ENCODE results near the gene ALG11. TPM values are rescaled to one million over a fixed set of nuclear protein-coding genes. Genes with fewer than 3 reads are reported as not detected.

The ALG11 gene
- total and polyA plus RNA-seq, 12 donors: 6.8 to 35.4 (median 29.0) TPM

DNA sequence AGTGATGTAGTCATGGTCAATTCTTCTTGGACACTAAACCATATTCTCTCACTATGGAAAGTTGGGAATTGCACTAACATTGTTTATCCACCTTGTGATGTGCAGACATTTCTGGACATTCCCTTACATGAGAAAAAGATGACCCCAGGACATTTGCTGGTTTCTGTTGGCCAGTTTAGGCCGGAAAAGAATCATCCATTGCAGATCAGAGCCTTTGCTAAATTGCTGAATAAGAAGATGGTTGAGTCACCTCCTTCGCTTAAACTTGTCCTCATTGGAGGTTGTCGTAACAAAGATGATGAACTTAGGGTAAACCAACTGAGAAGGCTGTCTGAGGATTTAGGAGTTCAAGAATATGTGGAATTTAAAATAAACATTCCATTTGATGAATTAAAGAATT is 12.3 kb downstream of the ALG11 start, which contains the start of gene UTP14C:
Gene UTP14C, plus strand, starts transcription at position 211 of the 400 bp plus-strand sequence. CDS start 4,114 bp downstream, outside the sequence.
- 94 to 99% (median 97%) methylated on average over 3 of the region's 3 CpGs for WGBS, 4 donors
- Histone ChIP-seq H3K36me3 (replicated peaks in 1 of 2) (peaks cover 0 to 4% of the 10 kb centered on the region in 2 donors), H3K27me3 (no peaks in the 10 kb centered on the region), H3K4me3 (no peak within 1 kb of the TSS), H3K4me1 (replicated peaks in 1 of 2) (no peaks in the 10 kb centered on the region), H3K9me3 (replicated peaks in 1 of 3) (no peaks in the 10 kb centered on the region), H3K27ac (no peak within 1 kb of the TSS)
- no peak for TF ChIP-seq CTCF (IDR thresholded peaks at IDR 0.05)
- TF ChIP-seq POLR2A (IDR thresholded peaks at IDR 0.05): no peak
- intact Hi-C loops (cut with DNase I): no loop called here
- no peak for DNase-seq

DNA sequence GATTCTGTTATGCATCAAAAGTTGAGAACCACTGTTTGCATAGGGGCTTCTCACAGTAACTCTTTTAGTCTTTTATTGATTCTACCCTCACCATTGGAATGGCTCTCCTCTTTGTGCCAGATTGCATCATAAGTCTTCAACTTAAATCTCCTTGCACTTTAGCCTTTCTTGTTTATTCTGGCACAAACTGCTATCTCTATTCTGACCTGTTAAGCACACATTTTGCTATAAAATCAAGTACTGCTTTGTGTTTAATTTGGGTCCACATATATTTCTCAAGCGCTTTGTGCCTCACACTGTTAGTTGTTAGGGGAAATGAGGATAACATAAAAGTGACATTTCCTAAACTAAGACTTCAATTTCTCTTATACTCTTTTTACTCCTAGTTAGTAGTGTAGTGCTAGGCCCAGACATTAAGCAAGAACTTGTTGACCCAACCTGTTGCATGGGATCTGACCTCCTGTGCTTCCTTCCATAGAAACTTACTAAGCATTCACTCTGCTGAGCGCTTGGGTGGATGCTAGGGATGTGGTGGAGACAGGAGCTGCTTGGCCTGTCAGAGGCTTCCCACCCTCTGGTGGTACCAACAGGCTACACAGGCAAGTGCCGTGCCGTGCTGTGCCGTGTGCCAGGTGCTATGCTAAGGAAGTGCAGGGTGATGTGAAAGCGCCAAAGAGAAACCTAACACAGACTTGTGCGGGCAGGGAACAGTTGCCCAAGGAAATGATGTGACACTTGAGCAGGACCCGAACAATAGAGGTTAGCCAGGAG is 13.5 kb downstream of the ALG11 start:
- Histone ChIP-seq H3K9me3 (replicated peaks in 1 of 3) (no peaks in the 10 kb centered on the region), H3K36me3 (replicated peaks in 1 of 2) (no peaks in the 10 kb centered on the region), H3K4me3 (no peak overlapping the region), H3K4me1 (replicated peaks in 1 of 2) (no peaks in the 10 kb centered on the region), H3K27me3 (no peaks in the 10 kb centered on the region), H3K27ac (no peak overlapping the region)
- TF ChIP-seq CTCF (IDR thresholded peaks at IDR 0.05) (no peak), POLR2A (IDR thresholded peaks at IDR 0.05) (no peak)
- 97 to 98% (median 98%) methylated on average over 8 of the region's 8 CpGs for WGBS, 4 donors
- no peak for DNase-seq
- intact Hi-C loops (cut with DNase I): no loop called here

DNA sequence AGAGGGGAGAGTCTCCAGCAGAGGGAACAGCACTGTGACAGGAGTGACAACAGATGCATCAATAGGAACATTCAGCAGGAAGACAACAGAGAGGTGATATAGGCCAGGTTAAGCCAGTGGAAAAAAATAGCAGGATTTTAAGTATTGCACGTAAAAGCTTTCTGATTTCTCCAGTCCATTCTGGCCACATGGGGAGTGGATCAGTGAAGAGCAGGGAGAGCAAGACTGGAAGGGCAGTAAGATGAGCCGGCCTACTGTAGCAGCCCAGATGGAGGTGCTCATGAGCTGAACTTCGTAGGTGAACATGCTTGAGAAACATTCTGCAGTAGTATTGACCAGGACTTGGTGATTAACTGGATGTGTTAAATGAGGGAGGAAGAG is 14.0 kb downstream of the ALG11 start:
- Histone ChIP-seq H3K36me3 (replicated peaks in 1 of 2) (no peaks in the 10 kb centered on the region), H3K27me3 (no peaks in the 10 kb centered on the region), H3K27ac (no peak overlapping the region), H3K4me1 (replicated peaks in 1 of 2) (no peaks in the 10 kb centered on the region), H3K4me3 (no peak overlapping the region), H3K9me3 (replicated peaks in 1 of 3) (no peaks in the 10 kb centered on the region)
- TF ChIP-seq CTCF (IDR thresholded peaks at IDR 0.05) (no peak), POLR2A (IDR thresholded peaks at IDR 0.05) (no peak)
- intact Hi-C loops (cut with DNase I): no loop called here
- no peak for DNase-seq
- WGBS, 4 donors: 95 to 99% (median 98%) methylated on average over 3 of the region's 3 CpGs

DNA sequence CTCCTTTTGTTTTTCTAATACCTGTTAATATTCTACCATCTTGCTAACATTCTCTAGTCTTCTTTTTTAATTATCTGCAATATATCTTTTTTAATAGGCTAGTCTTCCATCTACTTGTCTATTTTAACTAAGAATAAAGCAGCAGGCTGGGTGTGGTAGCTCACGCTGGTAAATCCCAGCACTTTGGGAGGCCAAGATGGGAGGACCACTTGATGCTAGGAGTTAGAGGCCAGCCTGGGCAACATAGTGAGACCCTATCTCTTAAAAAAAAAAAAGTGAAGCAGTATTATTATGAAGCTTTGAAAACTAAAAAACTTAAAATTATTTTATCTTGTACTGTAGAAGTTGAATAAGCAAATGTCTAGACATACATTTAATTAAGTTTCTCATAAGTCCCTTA is 15.6 kb downstream of the ALG11 start:
- DNase-seq: no peak
- no peaks in the 10 kb centered on the region for H3K36me3 ChIP-seq (replicated peaks in 1 of 2)
- no peaks in the 10 kb centered on the region for H3K4me1 ChIP-seq (replicated peaks in 1 of 2)
- 95 to 97% (median 96%) methylated on average over 1 of the region's 1 CpG for WGBS, 4 donors
- no peaks in the 10 kb centered on the region for H3K9me3 ChIP-seq (replicated peaks in 1 of 3)
- TF ChIP-seq CTCF (IDR thresholded peaks at IDR 0.05) (no peak), POLR2A (IDR thresholded peaks at IDR 0.05) (no peak)
- intact Hi-C loops (cut with DNase I): no loop called here
- H3K27ac ChIP-seq: no peak overlapping the region
- H3K4me3 ChIP-seq: no peak overlapping the region
- no peaks in the 10 kb centered on the region for H3K27me3 ChIP-seq

Measured in adrenal gland (tissue), 12 donors.